ENCODE results near the gene GOLGA2.

The GOLGA2 gene

DNA sequence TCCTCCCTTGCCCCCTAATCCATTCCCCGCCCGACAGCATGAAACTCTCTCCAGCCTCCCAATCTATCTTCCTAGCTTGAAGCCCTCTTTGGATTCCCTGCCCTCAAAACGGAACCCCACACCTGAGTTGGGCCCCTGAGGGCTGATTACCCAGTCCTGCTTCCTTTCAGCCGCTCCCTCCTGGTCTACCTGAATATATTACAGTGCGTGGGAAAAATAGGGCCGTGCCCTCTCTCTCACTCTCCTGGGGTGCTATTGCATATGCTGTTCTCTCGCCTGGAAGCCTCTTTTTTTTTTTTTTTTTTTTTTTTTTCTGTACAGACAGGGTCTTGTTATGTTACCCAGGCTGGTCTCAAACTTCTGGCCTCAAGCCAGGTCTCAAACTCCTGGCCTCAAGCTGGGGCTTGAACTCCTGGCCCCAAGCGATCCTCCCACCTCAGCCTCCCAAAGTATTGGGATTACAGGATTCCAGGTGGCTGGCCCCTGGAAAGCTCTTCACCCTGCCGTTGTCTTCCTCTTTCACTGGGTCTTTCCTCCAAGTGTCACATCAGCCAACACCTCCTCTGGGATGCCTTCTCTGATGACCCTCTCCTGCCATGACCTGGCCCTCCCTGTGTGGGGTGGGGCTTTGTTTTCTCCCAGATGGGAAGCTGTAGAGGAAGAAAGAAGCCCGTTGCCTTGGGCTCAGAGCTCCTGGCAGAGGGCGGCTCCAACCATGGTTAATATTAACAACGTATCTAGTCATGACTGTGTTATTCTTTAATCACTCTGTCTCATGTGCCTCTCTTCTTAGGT is 64.4 kb downstream of the GOLGA2 start:
- no peak for DNase-seq

- DNase-seq = no peak
Observed at GRCh38 chr9:128208946-128209669, 66.7 kb downstream of the GOLGA2 start.

- DNase-seq = no peak
Observed at GRCh38 chr9:128208386-128208785, 67.4 kb downstream of the GOLGA2 start.

GRCh38 chr9:128206916-128207910 is 68.6 kb downstream of the GOLGA2 start:
- no peak for DNase-seq

DNA sequence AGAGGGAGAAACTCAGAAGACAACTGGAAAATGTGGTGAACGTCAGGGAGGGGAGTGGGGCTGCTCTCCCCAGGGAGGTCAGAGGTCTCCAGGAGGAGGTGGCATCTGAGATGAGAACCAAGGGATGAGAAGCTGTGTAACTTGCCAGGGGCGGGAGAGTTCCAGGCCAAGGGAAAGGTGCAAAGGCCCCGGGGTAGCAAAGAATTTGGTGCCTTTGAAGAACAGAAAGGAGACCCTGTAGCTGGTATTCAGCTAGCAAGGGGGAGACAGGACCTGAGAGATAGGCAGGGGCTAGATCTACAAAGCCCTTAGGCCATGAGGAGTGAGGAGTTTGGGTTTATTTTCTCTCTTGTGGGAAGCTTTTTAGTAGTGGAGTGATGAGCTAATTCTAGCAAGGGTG is 69.3 kb downstream of the GOLGA2 start:
- DNase-seq = no peak
